HepG2 (cell line): ENCODE results near the gene FAM163B. TPM values are rescaled to one million over a fixed set of nuclear protein-coding genes. Genes with fewer than 3 reads are reported as not detected.

ENCODE experiments used
- ATAC-seq: fragments of 200-7000 bp; cut with Tn5 transposase; 3 replicates; pipeline ENCODE4 v1.9.1; 2020; ENCODE audit warnings: mild to moderate bottlenecking, moderate library complexity
- BruUV-seq: library from RNA; stranded (reverse); fragments of 400-500 nt; replicated peaks from 2 replicates; lab custom pipeline; 2021; lab: Mats Ljungman, UMichigan
- CTCF ChIA-PET: fragments of 300-600 bp; formaldehyde crosslinking; extraction: SDS; loops from one replicate; lab custom pipeline; 2021; ENCODE audit warnings: low total read pairs, inconsistent platforms, low intra/inter-chr PET ratio; lab: Yijun Ruan, JAX
- POLR2A ChIA-PET: fragments of 350-600 bp; sonication (Branson Sonifier 250); formaldehyde crosslinking; loops from one replicate; lab custom pipeline; 2020; ENCODE audit warnings: antibody characterized with exemption, inconsistent platforms; lab: Yijun Ruan, JAX
- DNase-seq: peaks from one replicate; pipeline ENCODE4 v3.0.0-alpha.2; 2015; ENCODE audit warnings: low spot score
- FAIRE-seq: peaks from 3 replicates; lab custom pipeline; 2011; peaks lifted over from hg19 to GRCh38; lab: Jason Lieb, UNC
- H2AFZ ChIP-seq: one replicate; pipeline ENCODE4 v1.6.1; 2011; ENCODE audit warnings: low read length, inconsistent platforms
- H3K27ac ChIP-seq: fragments of 300-600 bp; 3 replicates; pipeline ENCODE4 v1.8.0; 2011; ENCODE audit warnings: mixed run types, mild to moderate bottlenecking, mixed read lengths, low read length, inconsistent platforms; ENCODE audit not compliant: insufficient read depth; ENCODE audit errors: extremely low read length
- H3K27me3 ChIP-seq, 2 experiments: fragments of 200-600 bp in 1 of 2; 2 replicates in 1 of 2; 3 replicates in 1 of 2; pipeline versions ENCODE4 v1.6.0 to v1.8.0; 2011; ENCODE audit warnings: low read length in 2 of 2, mild to moderate bottlenecking in 2 of 2, moderate library complexity in 2 of 2, inconsistent platforms in 1 of 2; ENCODE audit not compliant: insufficient read depth in 2 of 2, control insufficient read depth in 1 of 2
- H3K36me3 ChIP-seq, 2 experiments: fragments of 200-600 bp in 1 of 2; replicated peaks in 1 of 2; 2 replicates in 1 of 2; 3 replicates in 1 of 2; pipeline versions ENCODE4 v1.5.1 to v1.8.0; 2011; ENCODE audit warnings: low read length in 2 of 2, inconsistent platforms in 1 of 2; ENCODE audit not compliant: insufficient read depth in 2 of 2, control insufficient read depth in 1 of 2
- H3K4me1 ChIP-seq: 2 replicates; pipeline ENCODE4 v1.5.1; 2012; ENCODE audit warnings: low read length, inconsistent platforms; ENCODE audit not compliant: insufficient read depth
- H3K4me2 ChIP-seq: 2 replicates; pipeline ENCODE4 v1.6.0; 2011; ENCODE audit warnings: low read depth, low read length, inconsistent platforms
- H3K4me3 ChIP-seq, 3 experiments: fragments of 200-600 bp in 1 of 3; sonication (generic), shearing (Covaris generic) in 1 of 3; replicated peaks in 1 of 3; 2 replicates each; pipeline ENCODE4 v1.5.1; 2011 to 2016; ENCODE audit warnings: low read length in 3 of 3, inconsistent platforms in 2 of 3, low read depth in 2 of 3, mild to moderate bottlenecking in 2 of 3, control low read depth in 1 of 3, mixed read lengths in 1 of 3; ENCODE audit not compliant: insufficient read depth in 1 of 3
- H3K79me2 ChIP-seq: one replicate; pipeline ENCODE4 v1.6.1; 2011; ENCODE audit warnings: low read length, inconsistent platforms; ENCODE audit not compliant: insufficient read depth
- H3K9ac ChIP-seq: 2 replicates; pipeline ENCODE4 v1.6.0; 2011; ENCODE audit warnings: mild to moderate bottlenecking, low read depth, low read length, inconsistent platforms; ENCODE audit not compliant: insufficient read depth
- H3K9me3 ChIP-seq: 2 replicates; pipeline ENCODE4 v1.5.1; 2012; ENCODE audit warnings: mild to moderate bottlenecking, low read length
- H4K20me1 ChIP-seq: 2 replicates; pipeline ENCODE4 v1.6.0; 2011; ENCODE audit warnings: inconsistent platforms, mild to moderate bottlenecking, low read length, moderate library complexity; ENCODE audit not compliant: insufficient read depth
- BCL6 ChIP-seq: IDR thresholded peaks from 2 replicates; pipeline ENCODE4 v1.6.1; 2016; ENCODE audit warnings: missing genetic modification reagents, missing compliant biosample characterization
- CCAR2 ChIP-seq: fragments of 200-400 bp; formaldehyde crosslinking; optimal IDR thresholded peaks from 2 replicates; pipeline ENCODE3; 2018; ENCODE audit warnings: low read depth, mild to moderate bottlenecking, low read length, moderate library complexity
- ELF1 ChIP-seq: sonication (generic); formaldehyde crosslinking; IDR thresholded peaks from 2 replicates; pipeline ENCODE4 v1.4.0; 2020; ENCODE audit warnings: missing genetic modification reagents
- FIP1L1 ChIP-seq: fragments of 200-400 bp; formaldehyde crosslinking; IDR thresholded peaks from 2 replicates; pipeline ENCODE4 v1.6.1; 2018; ENCODE audit warnings: low read depth, mild to moderate bottlenecking, low read length, moderate library complexity, borderline replicate concordance; ENCODE audit not compliant: insufficient read depth
- HMG20A ChIP-seq: IDR thresholded peaks from 2 replicates; pipeline ENCODE4 v1.6.1; 2016; ENCODE audit warnings: borderline replicate concordance
- NBN ChIP-seq: fragments of 450-650 bp; conservative IDR thresholded peaks from 2 replicates; pipeline ENCODE4 v1.6.1; 2017
- NFE2L2 ChIP-seq: fragments of 150-350 bp; IDR thresholded peaks from 2 replicates; pipeline ENCODE4 v1.6.1; 2014; ENCODE audit warnings: low read length
- REPIN1 ChIP-seq: sonication (generic); formaldehyde crosslinking; IDR thresholded peaks from 2 replicates; pipeline ENCODE4 v1.8.0; 2022; ENCODE audit warnings: missing genetic modification reagents, low read depth, mild to moderate bottlenecking, borderline replicate concordance
- ZBTB38 ChIP-seq: sonication (generic); formaldehyde crosslinking; IDR thresholded peaks from 2 replicates; pipeline ENCODE4 v1.5.1; 2020; ENCODE audit warnings: mild to moderate bottlenecking, missing genetic modification reagents
- ZNF232 ChIP-seq: sonication (generic); formaldehyde crosslinking; IDR thresholded peaks from 2 replicates; pipeline ENCODE4 v1.4.0; 2020; ENCODE audit warnings: missing genetic modification reagents, borderline replicate concordance
- ZNF543 ChIP-seq: sonication (generic); formaldehyde crosslinking; IDR thresholded peaks from 2 replicates; pipeline ENCODE4 v1.4.0; 2020; ENCODE audit warnings: mild to moderate bottlenecking, missing genetic modification reagents
- WGBS: methylation state at CpG from one replicate; pipeline ENCODE4 v1.1.6; 2017; ENCODE audit warnings: low lambda C conversion rate; 5-methylcytosine and 5-hydroxymethylcytosine counted together
- in situ Hi-C: cut with HindIII; loops from 2 replicates; pipeline ENCODE4 v1.10.0; 2017; ENCODE audit warnings: low pct_unique_long_range_greater_than_20kb; ENCODE audit not compliant: extremely low pct_ligation_motif_present
- intact Hi-C: fragments of 100-400 bp; cut with micrococcal nuclease; formaldehyde crosslinking; loops from one replicate; pipeline ENCODE4 v1.10.0; 2022; ENCODE audit not compliant: unreplicated experiment
- polyA plus RNA-seq, 8 experiments: library from polyadenylated mRNA; depleted of rRNA in 3 of 8; stranded (reverse) in 7 of 8; unstranded in 1 of 8; fragments of >200 nt; fragmentation: Illumina TruSeq in 4 of 8; extraction: Trizol in 4 of 8; gene quantifications; 2 replicates each; pipeline versions ENCODE4 v1.2.1 to v1.2.3, GENCODE V29; 2011 to 2016; ENCODE audit warnings: low read depth in 4 of 8, missing spikeins in 1 of 8, mixed read lengths in 1 of 8; ENCODE audit not compliant: insufficient read depth in 1 of 8
- total RNA-seq, 5 experiments: library from RNA; depleted of rRNA; stranded (reverse); fragments of >200 nt; fragmentation: Illumina TruSeq; extraction: Trizol; gene quantifications; 2 replicates each; pipeline ENCODE4 v1.2.3, GENCODE V29; 2016; ENCODE audit warnings: low read depth in 1 of 5
- TF ChIP-seq, protein P1 (sequence below): IDR thresholded peaks from 2 replicates; pipeline ENCODE4 v1.6.1; 2016; ENCODE audit warnings: mild to moderate bottlenecking, missing biosample characterization, missing genetic modification reagents
- TF ChIP-seq, protein P2 (sequence below): IDR thresholded peaks from 2 replicates; pipeline ENCODE4 v1.6.1; 2016; ENCODE audit warnings: low read depth, control low read depth
- TF ChIP-seq, protein P3 (sequence below): sonication (generic); formaldehyde crosslinking; conservative IDR thresholded peaks from 2 replicates; pipeline ENCODE4 v1.4.0; 2020; ENCODE audit warnings: missing genetic modification reagents

The FAM163B gene
- total and polyA plus RNA-seq, 2 of the 13 experiments (the other 11 are each of a cell fraction or from before 2014, with no cell fraction given): not detected

DNA sequence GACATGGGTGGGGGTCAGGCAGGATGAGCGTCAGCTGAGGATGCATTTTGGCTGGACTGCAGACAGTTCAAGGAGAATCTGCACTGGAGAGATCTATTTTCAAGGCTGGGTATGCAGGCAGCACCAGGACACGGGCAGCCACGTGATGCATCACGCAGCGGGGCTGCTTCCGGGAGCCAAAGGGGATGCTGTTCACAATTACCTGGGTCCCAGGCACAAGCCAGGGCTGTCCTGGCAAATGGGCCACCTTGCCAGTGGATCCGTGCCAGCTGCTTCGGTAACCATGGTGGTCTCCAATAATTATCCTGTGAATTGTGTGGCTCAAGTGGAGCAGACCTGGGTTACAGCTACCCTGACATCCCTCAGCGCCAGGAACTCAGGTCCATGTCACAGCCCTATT lies 44.4 kb upstream of the FAM163B start (continued):
- TF ChIP-seq REPIN1 (CRISPR knock-in tag) (no peak), FIP1L1 (no peak), ZNF232 (CRISPR knock-in tag) (no peak), HMG20A (CRISPR knock-in tag) (no peak), CCAR2 (no peak), NBN (no peak), ELF1 (no peak)

DNA sequence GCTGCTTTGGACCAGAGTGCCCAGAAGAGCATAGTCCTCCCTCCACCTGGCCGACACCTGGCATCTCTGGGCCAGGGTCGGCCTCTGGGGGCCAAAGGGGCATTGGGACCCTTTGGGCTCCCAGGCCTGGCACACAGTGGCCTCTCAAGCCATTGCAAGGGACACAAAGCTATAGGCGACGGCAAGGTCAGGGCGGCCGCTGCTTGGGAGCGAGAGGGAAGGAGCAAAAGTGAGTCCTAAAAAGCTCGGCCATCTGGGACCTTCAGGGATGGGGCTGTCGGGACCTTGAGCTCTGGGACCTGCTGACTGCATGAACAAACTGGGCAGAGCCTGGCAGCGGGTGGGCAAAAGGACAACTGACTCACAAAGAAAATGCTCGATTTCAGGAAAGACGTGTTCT lies 40.8 kb upstream of the FAM163B start:
- no peak overlapping the region for H3K9ac ChIP-seq
- in situ Hi-C loops: no loop called here
- FAIRE-seq (no peak), ATAC-seq (no peak), DNase-seq (no peak)
- no TSS peak for BruUV-seq
- H3K4me1 ChIP-seq: peaks cover 7% of the 10 kb centered on the region
- H3K27ac ChIP-seq: no peak overlapping the region
- WGBS: 39% methylated on average over 12 of the region's 12 CpGs
- H3K9me3 ChIP-seq: no peaks in the 10 kb centered on the region
- H3K4me3 ChIP-seq: no peak overlapping the region
- CTCF ChIA-PET: no interaction called here
- no peaks in the 10 kb centered on the region for H4K20me1 ChIP-seq
- no peaks in the 10 kb centered on the region for H3K36me3 ChIP-seq
- POLR2A ChIA-PET: no interaction called here
- H3K27me3 ChIP-seq: peaks cover 11 to 71% of the 10 kb centered on the region in 2 experiments; a peak in 4 of 5 replicates
- intact Hi-C loops: no loop called here
- no peak overlapping the region for H2AFZ ChIP-seq
- TF ChIP-seq, protein P1, sequence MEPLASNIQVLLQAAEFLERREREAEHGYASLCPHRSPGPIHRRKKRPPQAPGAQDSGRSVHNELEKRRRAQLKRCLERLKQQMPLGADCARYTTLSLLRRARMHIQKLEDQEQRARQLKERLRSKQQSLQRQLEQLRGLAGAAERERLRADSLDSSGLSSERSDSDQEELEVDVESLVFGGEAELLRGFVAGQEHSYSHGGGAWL (CRISPR knock-in tag): no peak
- TF ChIP-seq, protein P2, sequence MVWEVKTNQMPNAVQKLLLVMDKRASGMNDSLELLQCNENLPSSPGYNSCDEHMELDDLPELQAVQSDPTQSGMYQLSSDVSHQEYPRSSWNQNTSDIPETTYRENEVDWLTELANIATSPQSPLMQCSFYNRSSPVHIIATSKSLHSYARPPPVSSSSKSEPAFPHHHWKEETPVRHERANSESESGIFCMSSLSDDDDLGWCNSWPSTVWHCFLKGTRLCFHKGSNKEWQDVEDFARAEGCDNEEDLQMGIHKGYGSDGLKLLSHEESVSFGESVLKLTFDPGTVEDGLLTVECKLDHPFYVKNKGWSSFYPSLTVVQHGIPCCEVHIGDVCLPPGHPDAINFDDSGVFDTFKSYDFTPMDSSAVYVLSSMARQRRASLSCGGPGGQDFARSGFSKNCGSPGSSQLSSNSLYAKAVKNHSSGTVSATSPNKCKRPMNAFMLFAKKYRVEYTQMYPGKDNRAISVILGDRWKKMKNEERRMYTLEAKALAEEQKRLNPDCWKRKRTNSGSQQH (CRISPR knock-in tag): no peak
- TF ChIP-seq, protein P3, sequence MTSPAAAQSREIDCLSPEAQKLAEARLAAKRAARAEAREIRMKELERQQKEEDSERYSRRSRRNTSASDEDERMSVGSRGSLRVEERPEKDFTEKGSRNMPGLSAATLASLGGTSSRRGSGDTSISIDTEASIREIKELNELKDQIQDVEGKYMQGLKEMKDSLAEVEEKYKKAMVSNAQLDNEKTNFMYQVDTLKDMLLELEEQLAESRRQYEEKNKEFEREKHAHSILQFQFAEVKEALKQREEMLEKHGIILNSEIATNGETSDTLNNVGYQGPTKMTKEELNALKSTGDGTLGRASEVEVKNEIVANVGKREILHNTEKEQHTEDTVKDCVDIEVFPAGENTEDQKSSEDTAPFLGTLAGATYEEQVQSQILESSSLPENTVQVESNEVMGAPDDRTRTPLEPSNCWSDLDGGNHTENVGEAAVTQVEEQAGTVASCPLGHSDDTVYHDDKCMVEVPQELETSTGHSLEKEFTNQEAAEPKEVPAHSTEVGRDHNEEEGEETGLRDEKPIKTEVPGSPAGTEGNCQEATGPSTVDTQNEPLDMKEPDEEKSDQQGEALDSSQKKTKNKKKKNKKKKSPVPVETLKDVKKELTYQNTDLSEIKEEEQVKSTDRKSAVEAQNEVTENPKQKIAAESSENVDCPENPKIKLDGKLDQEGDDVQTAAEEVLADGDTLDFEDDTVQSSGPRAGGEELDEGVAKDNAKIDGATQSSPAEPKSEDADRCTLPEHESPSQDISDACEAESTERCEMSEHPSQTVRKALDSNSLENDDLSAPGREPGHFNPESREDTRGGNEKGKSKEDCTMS (CRISPR knock-in tag): no peak
- TF ChIP-seq ZNF543 (CRISPR knock-in tag) (no peak), ZBTB38 (CRISPR knock-in tag) (no peak), BCL6 (CRISPR knock-in tag) (no peak), NFE2L2 (no peak)
- TF ChIP-seq, all 625 proteins: peak for 0
- Histone ChIP-seq H3K79me2 (no peaks in the 10 kb centered on the region), H3K4me2 (no peak overlapping the region)
